HepG2 (cell line): ENCODE measurements around the gene VWA1. TPM values are rescaled to one million over a fixed set of nuclear protein-coding genes. Genes with fewer than 3 reads are reported as not detected.

Experiments used
- ATAC-seq: fragments of 200-7000 bp; cut with Tn5 transposase; 3 replicates; pipeline ENCODE4 v1.9.1; 2020; ENCODE audit warnings: mild to moderate bottlenecking, moderate library complexity
- BruUV-seq: library from RNA; stranded (reverse); fragments of 400-500 nt; replicated peaks from 2 replicates; lab custom pipeline; 2021; lab: Mats Ljungman, UMichigan
- CTCF ChIA-PET: fragments of 300-600 bp; formaldehyde crosslinking; extraction: SDS; loops from one replicate; lab custom pipeline; 2021; ENCODE audit warnings: low total read pairs, inconsistent platforms, low intra/inter-chr PET ratio; lab: Yijun Ruan, JAX
- POLR2A ChIA-PET: fragments of 350-600 bp; sonication (Branson Sonifier 250); formaldehyde crosslinking; loops from one replicate; lab custom pipeline; 2020; ENCODE audit warnings: antibody characterized with exemption, inconsistent platforms; lab: Yijun Ruan, JAX
- DNase-seq: peaks from one replicate; pipeline ENCODE4 v3.0.0-alpha.2; 2015; ENCODE audit warnings: low spot score
- FAIRE-seq: peaks from 3 replicates; lab custom pipeline; 2011; peaks lifted over from hg19 to GRCh38; lab: Jason Lieb, UNC
- H2AFZ ChIP-seq: one replicate; pipeline ENCODE4 v1.6.1; 2011; ENCODE audit warnings: low read length, inconsistent platforms
- H3K27ac ChIP-seq: fragments of 300-600 bp; 3 replicates; pipeline ENCODE4 v1.8.0; 2011; ENCODE audit warnings: mixed run types, mild to moderate bottlenecking, mixed read lengths, low read length, inconsistent platforms; ENCODE audit not compliant: insufficient read depth; ENCODE audit errors: extremely low read length
- H3K27me3 ChIP-seq, 2 experiments: fragments of 200-600 bp in 1 of 2; 2 replicates in 1 of 2; 3 replicates in 1 of 2; pipeline versions ENCODE4 v1.6.0 to v1.8.0; 2011; ENCODE audit warnings: low read length in 2 of 2, mild to moderate bottlenecking in 2 of 2, moderate library complexity in 2 of 2, inconsistent platforms in 1 of 2; ENCODE audit not compliant: insufficient read depth in 2 of 2, control insufficient read depth in 1 of 2
- H3K36me3 ChIP-seq, 2 experiments: fragments of 200-600 bp in 1 of 2; replicated peaks in 1 of 2; 2 replicates in 1 of 2; 3 replicates in 1 of 2; pipeline versions ENCODE4 v1.5.1 to v1.8.0; 2011; ENCODE audit warnings: low read length in 2 of 2, inconsistent platforms in 1 of 2; ENCODE audit not compliant: insufficient read depth in 2 of 2, control insufficient read depth in 1 of 2
- H3K4me1 ChIP-seq: 2 replicates; pipeline ENCODE4 v1.5.1; 2012; ENCODE audit warnings: low read length, inconsistent platforms; ENCODE audit not compliant: insufficient read depth
- H3K4me2 ChIP-seq: 2 replicates; pipeline ENCODE4 v1.6.0; 2011; ENCODE audit warnings: low read depth, low read length, inconsistent platforms
- H3K4me3 ChIP-seq, 3 experiments: fragments of 200-600 bp in 1 of 3; sonication (generic), shearing (Covaris generic) in 1 of 3; replicated peaks in 1 of 3; 2 replicates each; pipeline ENCODE4 v1.5.1; 2011 to 2016; ENCODE audit warnings: low read length in 3 of 3, inconsistent platforms in 2 of 3, low read depth in 2 of 3, mild to moderate bottlenecking in 2 of 3, control low read depth in 1 of 3, mixed read lengths in 1 of 3; ENCODE audit not compliant: insufficient read depth in 1 of 3
- H3K79me2 ChIP-seq: one replicate; pipeline ENCODE4 v1.6.1; 2011; ENCODE audit warnings: low read length, inconsistent platforms; ENCODE audit not compliant: insufficient read depth
- H3K9ac ChIP-seq: 2 replicates; pipeline ENCODE4 v1.6.0; 2011; ENCODE audit warnings: mild to moderate bottlenecking, low read depth, low read length, inconsistent platforms; ENCODE audit not compliant: insufficient read depth
- H3K9me3 ChIP-seq: 2 replicates; pipeline ENCODE4 v1.5.1; 2012; ENCODE audit warnings: mild to moderate bottlenecking, low read length
- H4K20me1 ChIP-seq: 2 replicates; pipeline ENCODE4 v1.6.0; 2011; ENCODE audit warnings: inconsistent platforms, mild to moderate bottlenecking, low read length, moderate library complexity; ENCODE audit not compliant: insufficient read depth
- ARNTL ChIP-seq: sonication (generic); formaldehyde crosslinking; IDR thresholded peaks from 2 replicates; pipeline ENCODE4 v1.4.0; 2020; ENCODE audit warnings: mild to moderate bottlenecking, missing genetic modification reagents
- ATAD3A ChIP-seq: sonication (generic); formaldehyde crosslinking; IDR thresholded peaks from 2 replicates; pipeline ENCODE4 v1.4.0; 2020; ENCODE audit warnings: missing genetic modification reagents
- BATF2 ChIP-seq: sonication (generic); formaldehyde crosslinking; IDR thresholded peaks from 2 replicates; pipeline ENCODE4 v1.8.0; 2022; ENCODE audit warnings: mild to moderate bottlenecking, missing genetic modification reagents, moderate library complexity
- CENPX ChIP-seq: sonication (generic); formaldehyde crosslinking; IDR thresholded peaks from 2 replicates; pipeline ENCODE4 v1.9.0; 2021; ENCODE audit warnings: mild to moderate bottlenecking, missing genetic modification reagents, moderate library complexity
- DR1 ChIP-seq: sonication (generic); formaldehyde crosslinking; IDR thresholded peaks from 2 replicates; pipeline ENCODE4 v1.8.0; 2021; ENCODE audit warnings: mild to moderate bottlenecking, missing genetic modification reagents, inconsistent platforms
- FOXK1 ChIP-seq: sonication (generic); formaldehyde crosslinking; IDR thresholded peaks from 2 replicates; pipeline ENCODE4 v1.4.0; 2020; ENCODE audit warnings: low read depth, missing genetic modification reagents, borderline replicate concordance
- GATAD1 ChIP-seq: IDR thresholded peaks from 2 replicates; pipeline ENCODE4 v1.6.1; 2016; ENCODE audit warnings: missing genetic modification reagents, missing compliant biosample characterization
- HDAC2 ChIP-seq: sonication (generic); formaldehyde crosslinking; IDR thresholded peaks from 2 replicates; pipeline ENCODE4 v1.4.0; 2020; ENCODE audit warnings: missing genetic modification reagents
- IKZF5 ChIP-seq: IDR thresholded peaks from 2 replicates; pipeline ENCODE4 v1.6.1; 2018; ENCODE audit warnings: missing genetic modification reagents, mild to moderate bottlenecking, missing compliant biosample characterization
- MXD1 ChIP-seq: sonication (generic); formaldehyde crosslinking; IDR thresholded peaks from 2 replicates; pipeline ENCODE4 v1.4.0; 2020; ENCODE audit warnings: mild to moderate bottlenecking, missing genetic modification reagents
- PBX2 ChIP-seq: IDR thresholded peaks from 2 replicates; pipeline ENCODE4 v1.6.1; 2016; ENCODE audit warnings: control low read depth
- SIX1 ChIP-seq: sonication (generic); formaldehyde crosslinking; IDR thresholded peaks from 2 replicates; pipeline ENCODE4 v1.4.0; 2020; ENCODE audit warnings: missing genetic modification reagents, borderline replicate concordance
- SPEN ChIP-seq: sonication (generic); formaldehyde crosslinking; IDR thresholded peaks from 2 replicates; pipeline ENCODE4 v1.5.1; 2020; ENCODE audit warnings: low read depth, mild to moderate bottlenecking, missing genetic modification reagents
- TCF12 ChIP-seq, 2 experiments: fragments of 450-650 bp in 1 of 2; sonication (generic) in 1 of 2; formaldehyde crosslinking in 1 of 2; IDR thresholded peaks; 2 replicates each; pipeline versions ENCODE4 v1.6.1 to v1.8.0; 2017 to 2022; ENCODE audit warnings: antibody characterized with exemption in 1 of 2, mild to moderate bottlenecking in 1 of 2, missing genetic modification reagents in 1 of 2, moderate library complexity in 1 of 2
- TCF7 ChIP-seq: sonication (generic); IDR thresholded peaks from 2 replicates; pipeline ENCODE4 v1.6.1; 2016; ENCODE audit warnings: antibody characterized with exemption, low read depth
- ZFP36 ChIP-seq: fragments of 150-350 bp; IDR thresholded peaks from 2 replicates; pipeline ENCODE4 v1.6.1; 2018; ENCODE audit warnings: borderline replicate concordance, low read length, low read depth; ENCODE audit not compliant: partially characterized antibody
- ZFP36L2 ChIP-seq: sonication (generic); formaldehyde crosslinking; IDR thresholded peaks from 2 replicates; pipeline ENCODE4 v1.4.0; 2020; ENCODE audit warnings: missing genetic modification reagents
- ZNF17 ChIP-seq: sonication (generic); formaldehyde crosslinking; IDR thresholded peaks from 2 replicates; pipeline ENCODE4 v1.5.0; 2020; ENCODE audit warnings: mild to moderate bottlenecking, missing genetic modification reagents
- ZNF260 ChIP-seq: sonication (generic); formaldehyde crosslinking; IDR thresholded peaks from 2 replicates; pipeline ENCODE4 v1.4.0; 2020; ENCODE audit warnings: missing genetic modification reagents, low read depth, mild to moderate bottlenecking, borderline replicate concordance
- ZNF644 ChIP-seq: IDR thresholded peaks from 2 replicates; pipeline ENCODE4 v1.6.1; 2016; ENCODE audit warnings: low read depth
- WGBS: methylation state at CpG from one replicate; pipeline ENCODE4 v1.1.6; 2017; ENCODE audit warnings: low lambda C conversion rate; 5-methylcytosine and 5-hydroxymethylcytosine counted together
- in situ Hi-C: cut with HindIII; loops from 2 replicates; pipeline ENCODE4 v1.10.0; 2017; ENCODE audit warnings: low pct_unique_long_range_greater_than_20kb; ENCODE audit not compliant: extremely low pct_ligation_motif_present
- intact Hi-C: fragments of 100-400 bp; cut with micrococcal nuclease; formaldehyde crosslinking; loops from one replicate; pipeline ENCODE4 v1.10.0; 2022; ENCODE audit not compliant: unreplicated experiment
- polyA plus RNA-seq, 8 experiments: library from polyadenylated mRNA; depleted of rRNA in 3 of 8; stranded (reverse) in 7 of 8; unstranded in 1 of 8; fragments of >200 nt; fragmentation: Illumina TruSeq in 4 of 8; extraction: Trizol in 4 of 8; gene quantifications; 2 replicates each; pipeline versions ENCODE4 v1.2.1 to v1.2.3, GENCODE V29; 2011 to 2016; ENCODE audit warnings: low read depth in 4 of 8, missing spikeins in 1 of 8, mixed read lengths in 1 of 8; ENCODE audit not compliant: insufficient read depth in 1 of 8
- total RNA-seq, 5 experiments: library from RNA; depleted of rRNA; stranded (reverse); fragments of >200 nt; fragmentation: Illumina TruSeq; extraction: Trizol; gene quantifications; 2 replicates each; pipeline ENCODE4 v1.2.3, GENCODE V29; 2016; ENCODE audit warnings: low read depth in 1 of 5

VWA1 gene
- total and polyA plus RNA-seq, 2 of the 13 experiments (the other 11 are each of a cell fraction or from before 2014, with no cell fraction given): 40.9 to 57.5 TPM

GRCh38 chr1:1427820-1428148, 7.7 kb upstream of the VWA1 start:
- POLR2A ChIA-PET: no interaction called here
- Histone ChIP-seq H3K27ac (no peak overlapping the region), H3K27me3 (no peaks in the 10 kb centered on the region), H3K4me2 (no peak overlapping the region), H3K9me3 (no peaks in the 10 kb centered on the region), H4K20me1 (no peaks in the 10 kb centered on the region), H3K79me2 (no peaks in the 10 kb centered on the region), H3K9ac (no peak overlapping the region), H3K4me1 (peaks cover 54% of the 10 kb centered on the region), H3K4me3 (no peak overlapping the region), H3K36me3 (no peaks in the 10 kb centered on the region), H2AFZ (no peak overlapping the region)
- no peak for ATAC-seq
- WGBS: 96% methylated on average over 22 of the region's 22 CpGs
- no peak for TF ChIP-seq PBX2
- TF ChIP-seq ZFP36L2 (CRISPR knock-in tag): no peak
- TF ChIP-seq FOXK1 (CRISPR knock-in tag): no peak
- no peak for TF ChIP-seq GATAD1 (CRISPR knock-in tag)
- no peak for TF ChIP-seq CENPX (CRISPR knock-in tag)
- TF ChIP-seq HDAC2 (CRISPR knock-in tag): no peak
- TF ChIP-seq MXD1 (CRISPR knock-in tag): no peak
- no peak for TF ChIP-seq TCF12 (IDR thresholded peaks at IDR 0.05)
- TF ChIP-seq TCF12 (CRISPR knock-in tag; IDR thresholded peaks at IDR 0.05): no peak
- no peak for TF ChIP-seq IKZF5
- TF ChIP-seq ZNF644 (CRISPR knock-in tag): no peak
- no peak for TF ChIP-seq ZNF260 (CRISPR knock-in tag)
- no peak for TF ChIP-seq ARNTL
- no peak for TF ChIP-seq DR1 (CRISPR knock-in tag)
- no peak for TF ChIP-seq SIX1 (CRISPR knock-in tag)
- TF ChIP-seq TCF7: no peak
- TF ChIP-seq SPEN (CRISPR knock-in tag): no peak
- no peak for TF ChIP-seq ATAD3A (CRISPR knock-in tag)
- no peak for TF ChIP-seq ZFP36
- TF ChIP-seq ZNF17 (CRISPR knock-in tag): no peak
- no peak for TF ChIP-seq BATF2 (CRISPR knock-in tag)
- in situ Hi-C loops: no loop called here
- no TSS peak for BruUV-seq
- CTCF ChIA-PET: no interaction called here
- intact Hi-C loops: no loop called here
- FAIRE-seq: no peak
- no peak for DNase-seq
